Osteoblast (primary cell): ENCODE data around the gene RCAN3. TPM values are rescaled to one million over a fixed set of nuclear protein-coding genes. Genes with fewer than 3 reads are reported as not detected.

ENCODE experiments used
- DNase-seq: peaks from one replicate; pipeline ENCODE4 v3.0.0; 2011; ENCODE audit warnings: low spot score, mixed read lengths; ENCODE audit not compliant: insufficient read length; ENCODE audit errors: missing footprints
- H2AFZ ChIP-seq: 2 replicates; pipeline ENCODE4 v1.6.0; 2011; ENCODE audit warnings: mild to moderate bottlenecking, low read length
- H3K27ac ChIP-seq: 2 replicates; pipeline ENCODE4 v1.5.1; 2011; ENCODE audit warnings: mild to moderate bottlenecking, low read depth, low read length, moderate library complexity
- H3K27me3 ChIP-seq: 2 replicates; pipeline ENCODE4 v1.6.0; 2012; ENCODE audit warnings: mild to moderate bottlenecking, control low read depth, inconsistent platforms, low read length, moderate library complexity; ENCODE audit not compliant: insufficient read depth
- H3K36me3 ChIP-seq: 2 replicates; pipeline ENCODE4 v1.5.1; 2011; ENCODE audit warnings: mild to moderate bottlenecking, low read length, control low read depth, moderate library complexity; ENCODE audit not compliant: insufficient read depth
- H3K4me1 ChIP-seq: 2 replicates; pipeline ENCODE4 v1.5.1; 2011; ENCODE audit warnings: mild to moderate bottlenecking, low read length, control low read depth, moderate library complexity; ENCODE audit not compliant: insufficient read depth
- H3K4me2 ChIP-seq: 2 replicates; pipeline ENCODE4 v1.6.0; 2011; ENCODE audit warnings: mild to moderate bottlenecking, low read length; ENCODE audit not compliant: insufficient read depth
- H3K4me3 ChIP-seq: fragments of 200-600 bp; sonication (generic); 3 replicates; pipeline ENCODE4 v1.5.1; 2012; ENCODE audit warnings: mild to moderate bottlenecking, low read length, inconsistent platforms; ENCODE audit not compliant: insufficient read depth
- H3K79me2 ChIP-seq: 2 replicates; pipeline ENCODE4 v1.6.0; 2012; ENCODE audit warnings: mild to moderate bottlenecking, low read length, control low read depth, inconsistent platforms; ENCODE audit not compliant: insufficient read depth
- H3K9me3 ChIP-seq: 2 replicates; pipeline ENCODE4 v1.5.1; 2011; ENCODE audit warnings: low read depth, low read length, control low read depth
- H4K20me1 ChIP-seq: 2 replicates; pipeline ENCODE4 v1.6.0; 2012; ENCODE audit warnings: mild to moderate bottlenecking, low read length, control low read depth; ENCODE audit not compliant: insufficient read depth
- total RNA-seq: library from RNA; depleted of rRNA; stranded (reverse); fragments of >200 nt; gene quantifications from 2 replicates; pipeline ENCODE4 v1.2.3, GENCODE V29; 2012
- TF ChIP-seq, protein P1 (sequence below): IDR thresholded peaks from 2 replicates; pipeline ENCODE4 v1.5.1; 2011; ENCODE audit warnings: mild to moderate bottlenecking, low read depth, low read length, moderate library complexity; ENCODE audit errors: extremely low read depth

RCAN3 gene
- total RNA-seq, 1 donor, result 1.8 TPM

DNA sequence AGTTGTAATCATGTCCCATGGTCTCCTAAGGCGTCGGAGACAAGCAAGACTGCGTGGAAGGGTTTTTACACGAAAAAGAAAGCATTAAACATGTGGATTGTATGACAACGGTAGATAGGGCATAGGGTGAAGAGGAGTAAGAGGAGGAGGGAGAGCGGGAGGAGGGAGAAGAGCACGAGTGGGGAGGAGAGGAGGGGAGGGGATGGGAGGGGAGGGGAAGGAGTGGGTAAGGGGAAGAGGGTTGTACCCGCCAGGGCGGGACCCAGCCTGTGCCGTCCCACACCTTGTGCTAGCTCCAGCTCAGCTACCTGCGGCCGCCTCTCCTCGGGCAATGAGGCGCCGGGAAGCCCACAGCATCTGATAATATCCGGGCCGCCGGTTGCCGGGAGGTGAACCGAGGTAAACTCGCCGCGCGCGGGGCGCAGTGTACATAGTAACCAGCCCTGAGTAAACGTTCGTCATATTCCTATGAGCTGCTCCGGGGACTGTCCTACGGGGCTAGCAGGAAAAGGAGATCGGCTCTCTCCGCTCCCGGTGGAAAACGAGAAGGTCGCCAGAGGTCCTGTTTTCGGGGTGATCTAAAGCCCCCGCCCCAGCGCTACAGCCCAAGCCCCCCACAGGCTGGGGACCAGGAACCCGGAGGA is 449 bp upstream of the RCAN3 start:
- no peaks in the 10 kb centered on the region for H4K20me1 ChIP-seq
- TF ChIP-seq, protein P1, sequence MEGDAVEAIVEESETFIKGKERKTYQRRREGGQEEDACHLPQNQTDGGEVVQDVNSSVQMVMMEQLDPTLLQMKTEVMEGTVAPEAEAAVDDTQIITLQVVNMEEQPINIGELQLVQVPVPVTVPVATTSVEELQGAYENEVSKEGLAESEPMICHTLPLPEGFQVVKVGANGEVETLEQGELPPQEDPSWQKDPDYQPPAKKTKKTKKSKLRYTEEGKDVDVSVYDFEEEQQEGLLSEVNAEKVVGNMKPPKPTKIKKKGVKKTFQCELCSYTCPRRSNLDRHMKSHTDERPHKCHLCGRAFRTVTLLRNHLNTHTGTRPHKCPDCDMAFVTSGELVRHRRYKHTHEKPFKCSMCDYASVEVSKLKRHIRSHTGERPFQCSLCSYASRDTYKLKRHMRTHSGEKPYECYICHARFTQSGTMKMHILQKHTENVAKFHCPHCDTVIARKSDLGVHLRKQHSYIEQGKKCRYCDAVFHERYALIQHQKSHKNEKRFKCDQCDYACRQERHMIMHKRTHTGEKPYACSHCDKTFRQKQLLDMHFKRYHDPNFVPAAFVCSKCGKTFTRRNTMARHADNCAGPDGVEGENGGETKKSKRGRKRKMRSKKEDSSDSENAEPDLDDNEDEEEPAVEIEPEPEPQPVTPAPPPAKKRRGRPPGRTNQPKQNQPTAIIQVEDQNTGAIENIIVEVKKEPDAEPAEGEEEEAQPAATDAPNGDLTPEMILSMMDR, result no peak
- DNase-seq, result peak; percentile 92
- H3K9me3 ChIP-seq, result no peaks in the 10 kb centered on the region
- H3K4me1 ChIP-seq, result peaks cover 3% of the 10 kb centered on the region
- H3K27ac ChIP-seq, result no peak overlapping the region
- H3K79me2 ChIP-seq, result no peaks in the 10 kb centered on the region
- H2AFZ ChIP-seq, result peak overlapping the region; percentile 85
- H3K36me3 ChIP-seq, result no peaks in the 10 kb centered on the region
- H3K4me2 ChIP-seq, result peak overlapping the region; percentile 88
- peak overlapping the region; percentile 73 for H3K4me3 ChIP-seq
- peaks cover 15% of the 10 kb centered on the region for H3K27me3 ChIP-seq

DNA sequence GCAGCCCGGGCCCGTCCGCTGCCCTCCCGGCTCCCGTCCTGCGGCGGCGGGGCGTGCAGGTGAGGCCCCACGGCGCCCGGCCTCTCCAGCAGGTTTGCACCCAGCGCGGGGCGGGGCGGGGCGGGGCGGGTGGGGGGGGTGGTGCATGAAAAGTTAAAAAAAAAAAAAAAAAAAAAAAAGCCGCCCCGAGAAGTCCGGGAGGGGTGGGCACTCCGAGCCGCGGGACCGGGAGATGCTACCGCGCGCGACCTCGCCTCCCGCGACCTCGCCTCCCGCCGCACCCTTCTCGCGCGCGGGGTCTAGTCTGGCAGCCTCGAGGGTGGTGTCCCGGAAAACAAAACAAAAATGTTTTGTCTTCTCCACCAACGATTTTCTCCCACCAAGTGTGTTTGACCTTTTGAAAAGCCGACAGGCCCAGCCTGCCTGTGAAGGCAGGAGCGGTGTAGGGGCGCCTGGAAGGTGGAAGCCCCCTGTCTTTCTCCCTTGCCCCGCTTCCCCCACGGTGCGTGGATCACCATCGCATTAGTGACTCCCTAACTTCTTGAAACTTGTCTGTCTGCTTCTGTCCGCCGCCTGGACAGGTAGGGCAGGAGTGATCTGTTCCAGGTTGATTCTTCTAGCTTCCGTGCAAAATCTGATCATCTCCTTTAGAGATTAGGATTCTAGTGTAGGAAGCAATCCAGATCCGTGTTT is 569 bp downstream of the RCAN3 start:
- H3K9me3 ChIP-seq, result no peaks in the 10 kb centered on the region
- peak overlapping the region; percentile 73 for H3K4me3 ChIP-seq
- H2AFZ ChIP-seq, result peak overlapping the region; percentile 75
- no peaks in the 10 kb centered on the region for H4K20me1 ChIP-seq
- H3K27ac ChIP-seq, result no peak overlapping the region
- no peaks in the 10 kb centered on the region for H3K36me3 ChIP-seq
- TF ChIP-seq, protein P1, result no peak
- DNase-seq, result peak; percentile 58
- H3K4me1 ChIP-seq, result peaks cover 3% of the 10 kb centered on the region
- peaks cover 5% of the 10 kb centered on the region for H3K27me3 ChIP-seq
- H3K4me2 ChIP-seq, result peak overlapping the region; percentile 88
- H3K79me2 ChIP-seq, result no peaks in the 10 kb centered on the region

DNA sequence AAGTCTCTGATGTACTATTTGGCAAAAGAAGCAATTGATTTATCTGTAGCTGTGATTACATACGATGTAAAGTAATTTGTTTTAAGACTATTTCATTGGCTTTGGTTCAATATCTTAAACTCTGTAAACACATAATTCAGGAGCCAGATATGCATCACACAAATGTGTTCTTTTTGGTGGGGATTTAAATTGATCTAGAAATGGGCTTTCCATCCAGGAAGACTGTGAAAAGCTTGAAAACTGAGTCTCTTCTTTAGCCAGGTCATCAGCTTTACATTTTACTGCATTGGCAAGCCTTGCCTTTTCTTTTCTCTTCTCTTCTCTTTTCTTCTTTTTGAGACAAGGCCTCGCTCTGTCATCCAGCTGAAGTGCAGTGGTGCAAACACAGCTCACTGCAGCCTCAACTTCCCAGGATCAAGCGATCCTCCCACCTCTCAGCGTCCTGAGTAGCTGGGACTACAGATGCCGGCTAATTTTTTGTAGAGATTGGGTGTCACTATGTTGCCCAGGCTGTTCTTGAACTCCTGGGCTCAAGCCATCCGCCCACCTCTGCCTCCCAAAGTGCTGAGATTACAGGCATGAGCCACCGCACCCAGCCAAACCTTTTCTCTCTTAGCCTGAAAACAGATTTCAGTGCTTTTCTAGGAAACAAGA is 1.4 kb downstream of the RCAN3 start:
- H3K4me2 ChIP-seq, result peak overlapping the region; percentile 88
- no peaks in the 10 kb centered on the region for H3K79me2 ChIP-seq
- H3K27me3 ChIP-seq, result peaks cover 5% of the 10 kb centered on the region
- no peak overlapping the region for H3K27ac ChIP-seq
- no peaks in the 10 kb centered on the region for H3K36me3 ChIP-seq
- no peaks in the 10 kb centered on the region for H4K20me1 ChIP-seq
- H3K9me3 ChIP-seq, result no peaks in the 10 kb centered on the region
- H3K4me1 ChIP-seq, result peaks cover 3% of the 10 kb centered on the region
- TF ChIP-seq, protein P1, result no peak
- H2AFZ ChIP-seq, result no peak overlapping the region
- H3K4me3 ChIP-seq, result no peak overlapping the region
- no peak for DNase-seq

DNA sequence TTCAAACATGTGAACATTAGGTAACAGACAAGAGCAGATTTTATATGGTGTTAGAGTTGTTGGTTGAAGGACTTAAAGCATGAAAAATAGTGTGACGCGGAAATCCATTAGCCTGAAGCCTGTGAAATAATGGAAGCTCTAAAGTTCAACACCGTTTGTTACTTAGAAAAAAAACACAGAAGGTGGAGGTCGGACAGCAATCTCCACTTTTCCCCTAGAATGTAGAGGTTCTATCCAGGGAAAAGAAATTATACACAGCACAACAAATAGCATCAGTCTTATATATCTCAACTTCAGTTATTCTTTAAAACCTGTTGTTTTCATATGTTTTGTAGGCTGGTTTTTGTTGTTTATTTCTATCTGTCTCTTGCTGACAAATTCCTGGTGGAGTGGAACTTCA is 1.9 kb downstream of the RCAN3 start:
- Histone ChIP-seq H4K20me1 (no peaks in the 10 kb centered on the region), H3K36me3 (no peaks in the 10 kb centered on the region), H2AFZ (no peak overlapping the region), H3K4me3 (no peak overlapping the region), H3K4me1 (peaks cover 3% of the 10 kb centered on the region), H3K4me2 (no peak overlapping the region), H3K79me2 (no peaks in the 10 kb centered on the region), H3K9me3 (no peaks in the 10 kb centered on the region), H3K27ac (no peak overlapping the region), H3K27me3 (peaks cover 5% of the 10 kb centered on the region)
- TF ChIP-seq, protein P1, result no peak
- DNase-seq, result no peak
